Astrocyte of the cerebellum (primary cell): Measurements from ENCODE around the gene LRP1B.

ENCODE experiments used
- DNase-seq: peaks from one replicate; pipeline ENCODE4 v3.0.0-alpha.2; 2011; ENCODE audit warnings: low read depth
- H3K4me3 ChIP-seq: 2 replicates; pipeline ENCODE4 v1.5.1; 2011; ENCODE audit warnings: mild to moderate bottlenecking, low read depth, low read length, moderate library complexity
- CTCF ChIP-seq: IDR thresholded peaks from 2 replicates; pipeline ENCODE4 v1.5.1; 2012; ENCODE audit warnings: low read length, low read depth, moderate library complexity, mild to moderate bottlenecking; ENCODE audit errors: missing control alignments
- in situ Hi-C: cut with HindIII; loops from 2 replicates; pipeline ENCODE4 v1.10.0; 2017; ENCODE audit warnings: low sequenced_read_pairs

Gene LRP1B

DNA sequence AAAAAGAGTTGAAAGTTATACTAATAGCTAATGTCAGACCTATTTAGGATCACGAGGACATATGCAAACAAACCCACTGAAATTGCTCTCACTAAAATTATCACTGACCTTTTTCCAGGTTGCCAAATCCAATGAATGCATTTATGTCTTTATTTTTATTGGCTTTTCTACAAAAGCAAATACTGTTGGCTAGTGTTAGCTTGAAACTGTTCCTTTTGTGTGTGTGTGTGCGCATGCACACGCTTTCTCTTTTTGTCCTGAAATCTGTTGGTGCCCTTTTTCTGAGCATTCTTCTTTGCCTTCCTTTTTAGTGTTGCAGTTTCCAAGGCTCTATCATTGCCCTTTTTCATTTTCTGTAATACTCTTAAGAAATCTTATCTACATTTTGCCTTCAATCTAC lies 1269.2 kb downstream of the LRP1B start:
- H3K4me3 ChIP-seq: no peak overlapping the region
- no peak for TF ChIP-seq CTCF
- DNase-seq: no peak
- in situ Hi-C loops: no loop called here

DNA sequence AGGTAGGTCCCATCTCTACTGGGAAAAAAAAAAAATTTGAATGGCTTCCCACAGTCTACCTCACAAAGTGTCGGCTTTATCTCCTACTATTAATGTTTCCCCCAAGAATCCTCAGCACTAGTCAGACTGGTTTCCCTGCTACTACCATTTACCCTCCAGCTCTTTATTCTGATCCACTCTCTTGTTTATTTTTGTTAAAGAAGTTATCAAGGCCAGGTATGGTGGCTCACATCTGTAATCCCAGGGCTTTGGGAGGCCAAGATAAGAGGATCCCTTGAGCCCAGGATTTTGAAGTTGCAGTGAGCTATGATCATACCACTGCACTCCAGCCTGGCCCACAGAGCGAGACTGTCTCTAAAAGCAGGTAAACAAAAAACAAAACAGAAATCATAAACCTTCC lies 1275.3 kb downstream of the LRP1B start:
- in situ Hi-C loops: no loop called here
- no peak for TF ChIP-seq CTCF
- no peak overlapping the region for H3K4me3 ChIP-seq
- no peak for DNase-seq

- H3K4me3 ChIP-seq: no peak overlapping the region
- no peak for TF ChIP-seq CTCF
- in situ Hi-C loops: no loop called here
- no peak for DNase-seq
These were observed 1279.4 kb downstream of the LRP1B start for GRCh38 chr2:140851258-140851981.

GRCh38 chr2:140843186-140843585 lies 1287.6 kb downstream of the LRP1B start:
- in situ Hi-C loops: no loop called here
- TF ChIP-seq CTCF: no peak
- DNase-seq: no peak
- no peak overlapping the region for H3K4me3 ChIP-seq

GRCh38 chr2:140842110-140842509 lies 1288.7 kb downstream of the LRP1B start:
- no peak for DNase-seq
- H3K4me3 ChIP-seq: no peak overlapping the region
- in situ Hi-C loops: no loop called here
- TF ChIP-seq CTCF: no peak

DNA sequence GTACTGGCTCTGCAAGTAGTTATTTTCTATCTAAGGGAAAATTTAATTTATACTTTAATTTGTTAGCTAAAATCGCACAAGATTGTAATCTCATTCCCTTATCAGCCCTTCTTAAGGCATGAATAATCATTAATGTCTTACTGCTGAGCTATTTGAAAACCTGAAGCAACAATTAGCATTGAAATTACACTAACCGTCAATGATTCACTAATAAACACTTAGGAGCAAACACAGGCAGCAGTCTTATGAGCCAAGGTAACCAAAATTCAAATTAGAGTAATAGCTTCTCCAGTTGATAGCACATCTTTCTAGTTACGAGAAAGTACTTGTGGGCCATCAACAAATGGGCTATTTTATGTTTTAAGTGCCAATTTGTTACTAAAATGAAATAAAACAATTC lies 1289.7 kb downstream of the LRP1B start:
- no peak for TF ChIP-seq CTCF
- DNase-seq: no peak
- H3K4me3 ChIP-seq: no peak overlapping the region
- in situ Hi-C loops: no loop called here
